ENCODE results near the gene CCDC158. TPM values are rescaled to one million over a fixed set of nuclear protein-coding genes. Genes with fewer than 3 reads are reported as not detected.
"Not testable (repeated sequence)": the region's sequence is repeated elsewhere in the genome, so short reads cannot be mapped to it uniquely, and the experiment has no call there.

The CCDC158 gene
- total and polyA plus RNA-seq, 7 experiments from 2014 or later = not detected

GRCh38 chr4:76458297-76458696 lies 37.4 kb upstream of the CCDC158 start:
- peaks cover 7 to 10% (median 7%) of the 10 kb centered on the region in 11 donors for H3K9me3 Mint-ChIP-seq
- Histone ChIP-seq H3K36me3 (ENCODE audit: control insufficient read depth in 2 of 3, insufficient read depth in 3 of 3, low read length in 3 of 3) (no peaks in the 10 kb centered on the region), H3K9me3 (ENCODE audit: control insufficient read depth in 2 of 3, low read length in 3 of 3) (peaks cover 0 to 8% (median 0%) of the 10 kb centered on the region in 3 experiments), H3K27me3 (ENCODE audit: control insufficient read depth in 2 of 2, insufficient read depth in 2 of 2, low read length in 2 of 2) (peaks cover 0 to 5% of the 10 kb centered on the region in 2 donors), H3K27ac (ENCODE audit: low read depth, low read length) (no peak overlapping the region), H3K4me3 (ENCODE audit: low read length) (no peak overlapping the region), H3K4me1 (ENCODE audit: control insufficient read depth in 2 of 2, insufficient read depth in 2 of 2, low read length in 2 of 2) (no peaks in the 10 kb centered on the region)
- no peaks in the 10 kb centered on the region for H3K4me1 Mint-ChIP-seq
- intact Hi-C loops (cut with micrococcal nuclease) = no loop called here
- no peak overlapping the region for H3K4me3 Mint-ChIP-seq
- peaks cover 5 to 21% (median 13%) of the 10 kb centered on the region in 5 donors for H3K27me3 Mint-ChIP-seq
- DNase-seq (no peak), ATAC-seq (no peak)
- ChIA-PET CTCF (no interaction called here), POLR2A (no interaction called here)
- no peak overlapping the region for H3K27ac Mint-ChIP-seq
- H3K36me3 Mint-ChIP-seq = peaks cover 0 to 7% (median 0%) of the 10 kb centered on the region in 5 donors

GRCh38 chr4:76457885-76458284 lies 36.9 kb upstream of the CCDC158 start:
- CTCF ChIA-PET = no interaction called here

GRCh38 chr4:76454073-76454472 lies 33.1 kb upstream of the CCDC158 start:
- H3K9me3 ChIP-seq (ENCODE audit: control insufficient read depth in 2 of 3, low read length in 3 of 3); H3K4me1 ChIP-seq (ENCODE audit: control insufficient read depth in 2 of 2, insufficient read depth in 2 of 2, low read length in 2 of 2); H3K4me3 ChIP-seq (ENCODE audit: low read length); H3K27me3 ChIP-seq (ENCODE audit: control insufficient read depth in 2 of 2, insufficient read depth in 2 of 2, low read length in 2 of 2); H3K9me3 Mint-ChIP-seq; H3K27ac ChIP-seq (ENCODE audit: low read depth, low read length); CTCF ChIA-PET; H3K4me3 Mint-ChIP-seq; H3K27ac Mint-ChIP-seq; DNase-seq; intact Hi-C loops (cut with micrococcal nuclease); H3K36me3 Mint-ChIP-seq; ATAC-seq; H3K36me3 ChIP-seq (ENCODE audit: control insufficient read depth in 2 of 3, insufficient read depth in 3 of 3, low read length in 3 of 3); POLR2A ChIA-PET; H3K4me1 Mint-ChIP-seq: not testable (repeated sequence)
- peaks cover 5 to 18% (median 14%) of the 10 kb centered on the region in 5 donors for H3K27me3 Mint-ChIP-seq

More at GRCh38 chr4:76457885-76458284, 36.9 kb upstream of the CCDC158 start:
- no peak for DNase-seq
- Mint-ChIP-seq H3K9me3 (peaks cover 3 to 6% (median 3%) of the 10 kb centered on the region in 11 donors), H3K4me3 (no peak overlapping the region), H3K27ac (no peak overlapping the region), H3K27me3 (peaks cover 5 to 19% (median 14%) of the 10 kb centered on the region in 5 donors), H3K4me1 (no peaks in the 10 kb centered on the region), H3K36me3 (peaks cover 0 to 3% (median 0%) of the 10 kb centered on the region in 5 donors)
- Histone ChIP-seq H3K9me3 (ENCODE audit: control insufficient read depth in 2 of 3, low read length in 3 of 3) (peaks cover 0 to 4% (median 0%) of the 10 kb centered on the region in 3 experiments), H3K27me3 (ENCODE audit: control insufficient read depth in 2 of 2, insufficient read depth in 2 of 2, low read length in 2 of 2) (peaks cover 0 to 5% of the 10 kb centered on the region in 2 donors), H3K27ac (ENCODE audit: low read depth, low read length) (no peak overlapping the region), H3K4me1 (ENCODE audit: control insufficient read depth in 2 of 2, insufficient read depth in 2 of 2, low read length in 2 of 2) (no peaks in the 10 kb centered on the region), H3K36me3 (ENCODE audit: control insufficient read depth in 2 of 3, insufficient read depth in 3 of 3, low read length in 3 of 3) (no peaks in the 10 kb centered on the region), H3K4me3 (ENCODE audit: low read length) (no peak overlapping the region)
- intact Hi-C loops (cut with micrococcal nuclease) = no loop called here
- POLR2A ChIA-PET = no interaction called here
- no peak for ATAC-seq

- POLR2A ChIA-PET = no interaction called here
- no peaks in the 10 kb centered on the region for H3K27me3 ChIP-seq (ENCODE audit: control insufficient read depth in 2 of 2, insufficient read depth in 2 of 2, low read length in 2 of 2)
- Mint-ChIP-seq H3K4me3 (no peak overlapping the region), H3K36me3 (no peaks in the 10 kb centered on the region), H3K27ac (no peak overlapping the region), H3K27me3 (peaks cover 5 to 17% (median 14%) of the 10 kb centered on the region in 5 donors), H3K9me3 (no peaks in the 10 kb centered on the region), H3K4me1 (no peaks in the 10 kb centered on the region)
- no peaks in the 10 kb centered on the region for H3K4me1 ChIP-seq (ENCODE audit: control insufficient read depth in 2 of 2, insufficient read depth in 2 of 2, low read length in 2 of 2)
- H3K36me3 ChIP-seq (ENCODE audit: control insufficient read depth in 2 of 3, insufficient read depth in 3 of 3, low read length in 3 of 3) = no peaks in the 10 kb centered on the region
- H3K4me3 ChIP-seq (ENCODE audit: low read length) = no peak overlapping the region
- H3K27ac ChIP-seq (ENCODE audit: low read depth, low read length) = no peak overlapping the region
- CTCF ChIA-PET = no interaction called here
- intact Hi-C loops (cut with micrococcal nuclease) = no loop called here
- H3K9me3 ChIP-seq (ENCODE audit: control insufficient read depth in 2 of 3, low read length in 3 of 3) = no peaks in the 10 kb centered on the region
- no peak for DNase-seq
- no peak for ATAC-seq
Measured at GRCh38 chr4:76453232-76453631, 32.3 kb upstream of the CCDC158 start.

GRCh38 chr4:76449833-76450232 lies 28.9 kb upstream of the CCDC158 start:
- DNase-seq (no peak), ATAC-seq (no peak)
- ChIA-PET POLR2A (no interaction called here), CTCF (no interaction called here)
- Mint-ChIP-seq H3K4me1 (no peaks in the 10 kb centered on the region), H3K9me3 (no peaks in the 10 kb centered on the region), H3K36me3 (no peaks in the 10 kb centered on the region), H3K27me3 (peaks cover 0 to 14% (median 9%) of the 10 kb centered on the region in 5 donors), H3K27ac (no peak overlapping the region), H3K4me3 (no peak overlapping the region)
- no peaks in the 10 kb centered on the region for H3K4me1 ChIP-seq (ENCODE audit: control insufficient read depth in 2 of 2, insufficient read depth in 2 of 2, low read length in 2 of 2)
- no peaks in the 10 kb centered on the region for H3K9me3 ChIP-seq (ENCODE audit: control insufficient read depth in 2 of 3, low read length in 3 of 3)
- intact Hi-C loops (cut with micrococcal nuclease) = no loop called here
- no peak overlapping the region for H3K4me3 ChIP-seq (ENCODE audit: low read length)
- H3K36me3 ChIP-seq (ENCODE audit: control insufficient read depth in 2 of 3, insufficient read depth in 3 of 3, low read length in 3 of 3) = no peaks in the 10 kb centered on the region
- no peak overlapping the region for H3K27ac ChIP-seq (ENCODE audit: low read depth, low read length)
- H3K27me3 ChIP-seq (ENCODE audit: control insufficient read depth in 2 of 2, insufficient read depth in 2 of 2, low read length in 2 of 2) = no peaks in the 10 kb centered on the region

- Histone ChIP-seq H3K9me3 (ENCODE audit: control insufficient read depth in 2 of 3, low read length in 3 of 3) (no peaks in the 10 kb centered on the region), H3K36me3 (ENCODE audit: control insufficient read depth in 2 of 3, insufficient read depth in 3 of 3, low read length in 3 of 3) (no peaks in the 10 kb centered on the region), H3K27ac (ENCODE audit: low read depth, low read length) (no peak overlapping the region), H3K4me1 (ENCODE audit: control insufficient read depth in 2 of 2, insufficient read depth in 2 of 2, low read length in 2 of 2) (no peaks in the 10 kb centered on the region), H3K4me3 (ENCODE audit: low read length) (no peak overlapping the region), H3K27me3 (ENCODE audit: control insufficient read depth in 2 of 2, insufficient read depth in 2 of 2, low read length in 2 of 2) (no peaks in the 10 kb centered on the region)
- Mint-ChIP-seq H3K4me3 (no peak overlapping the region), H3K27ac (no peak overlapping the region), H3K27me3 (peaks cover 0 to 14% (median 9%) of the 10 kb centered on the region in 5 donors), H3K9me3 (no peaks in the 10 kb centered on the region), H3K36me3 (no peaks in the 10 kb centered on the region), H3K4me1 (no peaks in the 10 kb centered on the region)
- DNase-seq = no peak
- CTCF ChIA-PET = no interaction called here
- intact Hi-C loops (cut with micrococcal nuclease) = no loop called here
- ATAC-seq = peak; percentile 42
- POLR2A ChIA-PET = no interaction called here
Measured at GRCh38 chr4:76449362-76449767, 28.4 kb upstream of the CCDC158 start.

- Mint-ChIP-seq H3K36me3 (no peaks in the 10 kb centered on the region), H3K4me3 (no peak overlapping the region), H3K9me3 (no peaks in the 10 kb centered on the region), H3K27ac (no peak overlapping the region), H3K27me3 (peaks cover 0 to 12% (median 4%) of the 10 kb centered on the region in 5 donors), H3K4me1 (no peaks in the 10 kb centered on the region)
- no peaks in the 10 kb centered on the region for H3K9me3 ChIP-seq (ENCODE audit: control insufficient read depth in 2 of 3, low read length in 3 of 3)
- no peaks in the 10 kb centered on the region for H3K27me3 ChIP-seq (ENCODE audit: control insufficient read depth in 2 of 2, insufficient read depth in 2 of 2, low read length in 2 of 2)
- ChIA-PET CTCF (no interaction called here), POLR2A (interaction anchor here (0.6 kb wide), 1 partner anchor 14 kb away, joined by 7 read pairs; no protein-coding TSS in a partner anchor)
- no peak overlapping the region for H3K27ac ChIP-seq (ENCODE audit: low read depth, low read length)
- no peaks in the 10 kb centered on the region for H3K36me3 ChIP-seq (ENCODE audit: control insufficient read depth in 2 of 3, insufficient read depth in 3 of 3, low read length in 3 of 3)
- H3K4me3 ChIP-seq (ENCODE audit: low read length) = no peak overlapping the region
- no peaks in the 10 kb centered on the region for H3K4me1 ChIP-seq (ENCODE audit: control insufficient read depth in 2 of 2, insufficient read depth in 2 of 2, low read length in 2 of 2)
- ATAC-seq = no peak
- intact Hi-C loops (cut with micrococcal nuclease) = no loop called here
- DNase-seq = no peak
Measured at GRCh38 chr4:76448211-76448610, 27.3 kb upstream of the CCDC158 start.
